Chondrocyte (in vitro differentiated cells): ENCODE data around the gene STN1. TPM values are rescaled to one million over a fixed set of nuclear protein-coding genes. Genes with fewer than 3 reads are reported as not detected.

ENCODE experiments used
- DNase-seq: peaks from one replicate; pipeline ENCODE4 v3.0.0; 2021; ENCODE audit warnings: mixed read lengths, low spot score
- H3K27ac Mint-ChIP-seq: one replicate; pipeline ENCODE4 v1.8.0; 2021; ENCODE audit warnings: mild to moderate bottlenecking, moderate library complexity, mixed read lengths; ENCODE audit not compliant: unreplicated experiment
- H3K27me3 Mint-ChIP-seq: 2 replicates; pipeline ENCODE4 v1.8.0; 2021; ENCODE audit warnings: low read depth, mixed read lengths
- H3K36me3 Mint-ChIP-seq: 2 replicates; pipeline ENCODE4 v1.8.0; 2021; ENCODE audit warnings: low read depth, mixed read lengths
- H3K4me1 Mint-ChIP-seq: 2 replicates; pipeline ENCODE4 v1.8.0; 2021; ENCODE audit warnings: low read depth, mild to moderate bottlenecking, mixed read lengths
- H3K4me3 Mint-ChIP-seq: one replicate; pipeline ENCODE4 v1.8.0; 2021; ENCODE audit warnings: mild to moderate bottlenecking, moderate library complexity, mixed read lengths; ENCODE audit not compliant: unreplicated experiment
- H3K9me3 Mint-ChIP-seq: 2 replicates; pipeline ENCODE4 v1.8.0; 2021; ENCODE audit warnings: low read depth, mixed read lengths
- CTCF ChIP-seq: fragments of 200-600 bp; sonication (generic); IDR thresholded peaks from 2 replicates; pipeline ENCODE4 v1.5.0; 2021; ENCODE audit warnings: antibody characterized with exemption, mild to moderate bottlenecking, moderate library complexity
- total RNA-seq: library from RNA; stranded (reverse); gene quantifications from 3 replicates; pipeline ENCODE4 v1.2.1, GENCODE V29; 2021

STN1 gene
- total RNA-seq, 1 donor from 2014 or later: 15.8 TPM

- no peak overlapping the region for H3K4me3 Mint-ChIP-seq
- no peaks in the 10 kb centered on the region for H3K36me3 Mint-ChIP-seq
- no peaks in the 10 kb centered on the region for H3K9me3 Mint-ChIP-seq
- DNase-seq: no peak
- H3K27me3 Mint-ChIP-seq: peaks cover 3% of the 10 kb centered on the region
- TF ChIP-seq CTCF: no peak
- peaks cover 7% of the 10 kb centered on the region for H3K4me1 Mint-ChIP-seq
- no peak overlapping the region for H3K27ac Mint-ChIP-seq
Measured at GRCh38 chr10:103836861-103837260, 81.1 kb downstream of the STN1 start.

- DNase-seq: no peak
- Mint-ChIP-seq H3K4me1 (peaks cover 7% of the 10 kb centered on the region), H3K27me3 (peaks cover 3% of the 10 kb centered on the region), H3K36me3 (no peaks in the 10 kb centered on the region), H3K9me3 (no peaks in the 10 kb centered on the region), H3K4me3 (no peak overlapping the region), H3K27ac (no peak overlapping the region)
- no peak for TF ChIP-seq CTCF
Measured at GRCh38 chr10:103836273-103836672, 81.7 kb downstream of the STN1 start.

GRCh38 chr10:103835096-103836050, 82.6 kb downstream of the STN1 start:
- no peak overlapping the region for H3K27ac Mint-ChIP-seq
- H3K27me3 Mint-ChIP-seq: no peaks in the 10 kb centered on the region
- DNase-seq: no peak
- peaks cover 7% of the 10 kb centered on the region for H3K4me1 Mint-ChIP-seq
- no peak overlapping the region for H3K4me3 Mint-ChIP-seq
- H3K9me3 Mint-ChIP-seq: no peaks in the 10 kb centered on the region
- H3K36me3 Mint-ChIP-seq: no peaks in the 10 kb centered on the region
- no peak for TF ChIP-seq CTCF

GRCh38 chr10:103834436-103835095, 83.4 kb downstream of the STN1 start:
- no peak for DNase-seq
- H3K36me3 Mint-ChIP-seq: no peaks in the 10 kb centered on the region
- no peak overlapping the region for H3K4me3 Mint-ChIP-seq
- H3K27me3 Mint-ChIP-seq: no peaks in the 10 kb centered on the region
- peaks cover 7% of the 10 kb centered on the region for H3K4me1 Mint-ChIP-seq
- H3K9me3 Mint-ChIP-seq: no peaks in the 10 kb centered on the region
- H3K27ac Mint-ChIP-seq: no peak overlapping the region
- TF ChIP-seq CTCF: no peak

- Mint-ChIP-seq H3K27me3 (no peaks in the 10 kb centered on the region), H3K36me3 (no peaks in the 10 kb centered on the region), H3K27ac (no peak overlapping the region), H3K4me1 (peaks cover 12% of the 10 kb centered on the region), H3K9me3 (no peaks in the 10 kb centered on the region), H3K4me3 (no peak overlapping the region)
- TF ChIP-seq CTCF: no peak
- no peak for DNase-seq
Measured at GRCh38 chr10:103833731-103834365, 84.1 kb downstream of the STN1 start.
